ENCODE data around the gene GAS2L2. TPM values are rescaled to one million over a fixed set of nuclear protein-coding genes. Genes with fewer than 3 reads are reported as not detected.

GAS2L2 gene
- total and polyA plus RNA-seq, 2 experiments from 2014 or later: 0.06 TPM; not detected in 1

DNA sequence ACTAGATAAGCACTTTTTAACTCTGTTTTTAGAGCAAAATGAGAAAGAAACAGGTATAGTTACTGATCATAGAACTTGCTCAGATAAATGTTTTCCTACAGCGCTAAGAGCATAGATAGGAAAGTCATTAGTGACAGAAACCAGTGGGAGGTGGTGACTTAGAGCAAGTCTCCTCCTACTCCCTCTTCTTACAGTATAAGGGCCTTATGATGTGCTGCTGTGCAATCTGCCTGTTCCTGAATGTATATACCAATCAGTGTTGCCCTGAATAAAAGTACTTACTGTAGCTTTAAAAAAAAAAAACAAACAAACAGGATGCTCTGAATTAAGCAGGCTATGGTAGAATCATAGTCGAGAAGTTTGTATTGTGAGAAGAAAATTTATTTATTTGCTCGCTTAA is 44.9 kb downstream of the GAS2L2 start:
- Mint-ChIP-seq H3K27me3 (ENCODE audit: insufficient read depth, low read depth, poor library complexity) (peaks cover 3% of the 10 kb centered on the region), H3K9me3 (no peaks in the 10 kb centered on the region), H3K27ac (no peak overlapping the region), H3K4me1 (no peaks in the 10 kb centered on the region), H3K36me3 (ENCODE audit: low read depth) (peaks cover 20% of the 10 kb centered on the region), H3K4me3 (no peak overlapping the region)
- Histone ChIP-seq H3K27ac (ENCODE audit: low read depth) (no peak overlapping the region), H3K36me3 (ENCODE audit: insufficient read depth) (peaks cover 10% of the 10 kb centered on the region), H3K9me2 (ENCODE audit: insufficient read depth) (no peaks in the 10 kb centered on the region), H3F3A (replicated peaks; ENCODE audit: low read depth) (no peaks in the 10 kb centered on the region), H3K4me1 (ENCODE audit: insufficient read depth) (no peaks in the 10 kb centered on the region), H3K79me2 (replicated peaks; ENCODE audit: insufficient read depth) (no peaks in the 10 kb centered on the region), H4K20me1 (replicated peaks; ENCODE audit: insufficient read depth) (peaks cover 10% of the 10 kb centered on the region), H2AFZ (no peak overlapping the region), H3K4me3 (no peak overlapping the region), H3K4me2 (no peak overlapping the region), H3K27me3 (ENCODE audit: insufficient read depth) (no peaks in the 10 kb centered on the region)
- ATAC-seq: no peak
- DNase-seq (ENCODE audit: low spot score): no peak
- TF ChIP-seq, protein P1, sequence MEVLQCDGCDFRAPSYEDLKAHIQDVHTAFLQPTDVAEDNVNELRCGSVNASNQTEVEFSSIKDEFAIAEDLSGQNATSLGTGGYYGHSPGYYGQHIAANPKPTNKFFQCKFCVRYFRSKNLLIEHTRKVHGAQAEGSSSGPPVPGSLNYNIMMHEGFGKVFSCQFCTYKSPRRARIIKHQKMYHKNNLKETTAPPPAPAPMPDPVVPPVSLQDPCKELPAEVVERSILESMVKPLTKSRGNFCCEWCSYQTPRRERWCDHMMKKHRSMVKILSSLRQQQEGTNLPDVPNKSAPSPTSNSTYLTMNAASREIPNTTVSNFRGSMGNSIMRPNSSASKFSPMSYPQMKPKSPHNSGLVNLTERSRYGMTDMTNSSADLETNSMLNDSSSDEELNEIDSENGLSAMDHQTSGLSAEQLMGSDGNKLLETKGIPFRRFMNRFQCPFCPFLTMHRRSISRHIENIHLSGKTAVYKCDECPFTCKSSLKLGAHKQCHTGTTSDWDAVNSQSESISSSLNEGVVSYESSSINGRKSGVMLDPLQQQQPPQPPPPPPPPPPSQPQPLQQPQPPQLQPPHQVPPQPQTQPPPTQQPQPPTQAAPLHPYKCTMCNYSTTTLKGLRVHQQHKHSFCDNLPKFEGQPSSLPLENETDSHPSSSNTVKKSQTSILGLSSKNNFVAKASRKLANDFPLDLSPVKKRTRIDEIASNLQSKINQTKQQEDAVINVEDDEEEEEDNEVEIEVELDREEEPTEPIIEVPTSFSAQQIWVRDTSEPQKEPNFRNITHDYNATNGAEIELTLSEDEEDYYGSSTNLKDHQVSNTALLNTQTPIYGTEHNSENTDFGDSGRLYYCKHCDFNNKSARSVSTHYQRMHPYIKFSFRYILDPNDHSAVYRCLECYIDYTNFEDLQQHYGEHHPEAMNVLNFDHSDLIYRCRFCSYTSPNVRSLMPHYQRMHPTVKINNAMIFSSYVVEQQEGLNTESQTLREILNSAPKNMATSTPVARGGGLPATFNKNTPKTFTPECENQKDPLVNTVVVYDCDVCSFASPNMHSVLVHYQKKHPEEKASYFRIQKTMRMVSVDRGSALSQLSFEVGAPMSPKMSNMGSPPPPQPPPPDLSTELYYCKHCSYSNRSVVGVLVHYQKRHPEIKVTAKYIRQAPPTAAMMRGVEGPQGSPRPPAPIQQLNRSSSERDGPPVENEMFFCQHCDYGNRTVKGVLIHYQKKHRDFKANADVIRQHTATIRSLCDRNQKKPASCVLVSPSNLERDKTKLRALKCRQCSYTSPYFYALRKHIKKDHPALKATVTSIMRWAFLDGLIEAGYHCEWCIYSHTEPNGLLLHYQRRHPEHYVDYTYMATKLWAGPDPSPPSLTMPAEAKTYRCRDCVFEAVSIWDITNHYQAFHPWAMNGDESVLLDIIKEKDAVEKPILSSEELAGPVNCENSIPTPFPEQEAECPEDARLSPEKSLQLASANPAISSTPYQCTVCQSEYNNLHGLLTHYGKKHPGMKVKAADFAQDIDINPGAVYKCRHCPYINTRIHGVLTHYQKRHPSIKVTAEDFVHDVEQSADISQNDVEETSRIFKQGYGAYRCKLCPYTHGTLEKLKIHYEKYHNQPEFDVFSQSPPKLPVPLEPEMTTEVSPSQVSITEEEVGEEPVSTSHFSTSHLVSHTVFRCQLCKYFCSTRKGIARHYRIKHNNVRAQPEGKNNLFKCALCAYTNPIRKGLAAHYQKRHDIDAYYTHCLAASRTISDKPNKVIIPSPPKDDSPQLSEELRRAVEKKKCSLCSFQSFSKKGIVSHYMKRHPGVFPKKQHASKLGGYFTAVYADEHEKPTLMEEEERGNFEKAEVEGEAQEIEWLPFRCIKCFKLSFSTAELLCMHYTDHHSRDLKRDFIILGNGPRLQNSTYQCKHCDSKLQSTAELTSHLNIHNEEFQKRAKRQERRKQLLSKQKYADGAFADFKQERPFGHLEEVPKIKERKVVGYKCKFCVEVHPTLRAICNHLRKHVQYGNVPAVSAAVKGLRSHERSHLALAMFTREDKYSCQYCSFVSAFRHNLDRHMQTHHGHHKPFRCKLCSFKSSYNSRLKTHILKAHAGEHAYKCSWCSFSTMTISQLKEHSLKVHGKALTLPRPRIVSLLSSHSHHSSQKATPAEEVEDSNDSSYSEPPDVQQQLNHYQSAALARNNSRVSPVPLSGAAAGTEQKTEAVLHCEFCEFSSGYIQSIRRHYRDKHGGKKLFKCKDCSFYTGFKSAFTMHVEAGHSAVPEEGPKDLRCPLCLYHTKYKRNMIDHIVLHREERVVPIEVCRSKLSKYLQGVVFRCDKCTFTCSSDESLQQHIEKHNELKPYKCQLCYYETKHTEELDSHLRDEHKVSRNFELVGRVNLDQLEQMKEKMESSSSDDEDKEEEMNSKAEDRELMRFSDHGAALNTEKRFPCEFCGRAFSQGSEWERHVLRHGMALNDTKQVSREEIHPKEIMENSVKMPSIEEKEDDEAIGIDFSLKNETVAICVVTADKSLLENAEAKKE (CRISPR knock-in tag; IDR thresholded peaks at IDR 0.05): no peak
- no peak for TF ChIP-seq POLR2AphosphoS5 (IDR thresholded peaks at IDR 0.05; ENCODE audit: low read depth)
- no peak for TF ChIP-seq ZNF331 (CRISPR knock-in tag; IDR thresholded peaks at IDR 0.05; ENCODE audit: low read depth)
- no peak for TF ChIP-seq EZH2 (IDR thresholded peaks at IDR 0.05; ENCODE audit: low read depth, unreplicated experiment)
- no peak for TF ChIP-seq JUNB (IDR thresholded peaks at IDR 0.05; ENCODE audit: unreplicated experiment)
- TF ChIP-seq, protein P2, sequence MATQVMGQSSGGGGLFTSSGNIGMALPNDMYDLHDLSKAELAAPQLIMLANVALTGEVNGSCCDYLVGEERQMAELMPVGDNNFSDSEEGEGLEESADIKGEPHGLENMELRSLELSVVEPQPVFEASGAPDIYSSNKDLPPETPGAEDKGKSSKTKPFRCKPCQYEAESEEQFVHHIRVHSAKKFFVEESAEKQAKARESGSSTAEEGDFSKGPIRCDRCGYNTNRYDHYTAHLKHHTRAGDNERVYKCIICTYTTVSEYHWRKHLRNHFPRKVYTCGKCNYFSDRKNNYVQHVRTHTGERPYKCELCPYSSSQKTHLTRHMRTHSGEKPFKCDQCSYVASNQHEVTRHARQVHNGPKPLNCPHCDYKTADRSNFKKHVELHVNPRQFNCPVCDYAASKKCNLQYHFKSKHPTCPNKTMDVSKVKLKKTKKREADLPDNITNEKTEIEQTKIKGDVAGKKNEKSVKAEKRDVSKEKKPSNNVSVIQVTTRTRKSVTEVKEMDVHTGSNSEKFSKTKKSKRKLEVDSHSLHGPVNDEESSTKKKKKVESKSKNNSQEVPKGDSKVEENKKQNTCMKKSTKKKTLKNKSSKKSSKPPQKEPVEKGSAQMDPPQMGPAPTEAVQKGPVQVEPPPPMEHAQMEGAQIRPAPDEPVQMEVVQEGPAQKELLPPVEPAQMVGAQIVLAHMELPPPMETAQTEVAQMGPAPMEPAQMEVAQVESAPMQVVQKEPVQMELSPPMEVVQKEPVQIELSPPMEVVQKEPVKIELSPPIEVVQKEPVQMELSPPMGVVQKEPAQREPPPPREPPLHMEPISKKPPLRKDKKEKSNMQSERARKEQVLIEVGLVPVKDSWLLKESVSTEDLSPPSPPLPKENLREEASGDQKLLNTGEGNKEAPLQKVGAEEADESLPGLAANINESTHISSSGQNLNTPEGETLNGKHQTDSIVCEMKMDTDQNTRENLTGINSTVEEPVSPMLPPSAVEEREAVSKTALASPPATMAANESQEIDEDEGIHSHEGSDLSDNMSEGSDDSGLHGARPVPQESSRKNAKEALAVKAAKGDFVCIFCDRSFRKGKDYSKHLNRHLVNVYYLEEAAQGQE (IDR thresholded peaks at IDR 0.05; ENCODE audit: unreplicated experiment): no peak
- no peak for TF ChIP-seq NANOG (IDR thresholded peaks at IDR 0.05; ENCODE audit: borderline replicate concordance)
- no peak for TF ChIP-seq STAT1 (IDR thresholded peaks at IDR 0.05; ENCODE audit: unreplicated experiment)
- TF ChIP-seq, protein P3, sequence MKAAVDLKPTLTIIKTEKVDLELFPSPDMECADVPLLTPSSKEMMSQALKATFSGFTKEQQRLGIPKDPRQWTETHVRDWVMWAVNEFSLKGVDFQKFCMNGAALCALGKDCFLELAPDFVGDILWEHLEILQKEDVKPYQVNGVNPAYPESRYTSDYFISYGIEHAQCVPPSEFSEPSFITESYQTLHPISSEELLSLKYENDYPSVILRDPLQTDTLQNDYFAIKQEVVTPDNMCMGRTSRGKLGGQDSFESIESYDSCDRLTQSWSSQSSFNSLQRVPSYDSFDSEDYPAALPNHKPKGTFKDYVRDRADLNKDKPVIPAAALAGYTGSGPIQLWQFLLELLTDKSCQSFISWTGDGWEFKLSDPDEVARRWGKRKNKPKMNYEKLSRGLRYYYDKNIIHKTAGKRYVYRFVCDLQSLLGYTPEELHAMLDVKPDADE (IDR thresholded peaks at IDR 0.05): no peak
- TF ChIP-seq, protein P4, sequence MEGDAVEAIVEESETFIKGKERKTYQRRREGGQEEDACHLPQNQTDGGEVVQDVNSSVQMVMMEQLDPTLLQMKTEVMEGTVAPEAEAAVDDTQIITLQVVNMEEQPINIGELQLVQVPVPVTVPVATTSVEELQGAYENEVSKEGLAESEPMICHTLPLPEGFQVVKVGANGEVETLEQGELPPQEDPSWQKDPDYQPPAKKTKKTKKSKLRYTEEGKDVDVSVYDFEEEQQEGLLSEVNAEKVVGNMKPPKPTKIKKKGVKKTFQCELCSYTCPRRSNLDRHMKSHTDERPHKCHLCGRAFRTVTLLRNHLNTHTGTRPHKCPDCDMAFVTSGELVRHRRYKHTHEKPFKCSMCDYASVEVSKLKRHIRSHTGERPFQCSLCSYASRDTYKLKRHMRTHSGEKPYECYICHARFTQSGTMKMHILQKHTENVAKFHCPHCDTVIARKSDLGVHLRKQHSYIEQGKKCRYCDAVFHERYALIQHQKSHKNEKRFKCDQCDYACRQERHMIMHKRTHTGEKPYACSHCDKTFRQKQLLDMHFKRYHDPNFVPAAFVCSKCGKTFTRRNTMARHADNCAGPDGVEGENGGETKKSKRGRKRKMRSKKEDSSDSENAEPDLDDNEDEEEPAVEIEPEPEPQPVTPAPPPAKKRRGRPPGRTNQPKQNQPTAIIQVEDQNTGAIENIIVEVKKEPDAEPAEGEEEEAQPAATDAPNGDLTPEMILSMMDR (conservative IDR thresholded peaks at IDR 0.05; ENCODE audit: low read depth in 2 of 2): no peak
- no peak for TF ChIP-seq EZH2phosphoT487 (IDR thresholded peaks at IDR 0.05; ENCODE audit: unreplicated experiment)
- TF ChIP-seq ZNF114 (CRISPR knock-in tag; IDR thresholded peaks at IDR 0.05): no peak
- no peak for TF ChIP-seq CREB1 (CRISPR knock-in tag; IDR thresholded peaks at IDR 0.05; ENCODE audit: low read depth)

Data from GM23338 (cell line).